HepG2 (cell line): ENCODE results near the gene MYO1E. TPM values are rescaled to one million over a fixed set of nuclear protein-coding genes. Genes with fewer than 3 reads are reported as not detected.

Source experiments
- ATAC-seq: fragments of 200-7000 bp; cut with Tn5 transposase; 3 replicates; pipeline ENCODE4 v1.9.1; 2020; ENCODE audit warnings: mild to moderate bottlenecking, moderate library complexity
- BruUV-seq: library from RNA; stranded (reverse); fragments of 400-500 nt; replicated peaks from 2 replicates; lab custom pipeline; 2021; lab: Mats Ljungman, UMichigan
- CTCF ChIA-PET: fragments of 300-600 bp; formaldehyde crosslinking; extraction: SDS; loops from one replicate; lab custom pipeline; 2021; ENCODE audit warnings: low total read pairs, inconsistent platforms, low intra/inter-chr PET ratio; lab: Yijun Ruan, JAX
- POLR2A ChIA-PET: fragments of 350-600 bp; sonication (Branson Sonifier 250); formaldehyde crosslinking; loops from one replicate; lab custom pipeline; 2020; ENCODE audit warnings: antibody characterized with exemption, inconsistent platforms; lab: Yijun Ruan, JAX
- DNase-seq: peaks from one replicate; pipeline ENCODE4 v3.0.0-alpha.2; 2015; ENCODE audit warnings: low spot score
- FAIRE-seq: peaks from 3 replicates; lab custom pipeline; 2011; peaks lifted over from hg19 to GRCh38; lab: Jason Lieb, UNC
- H2AFZ ChIP-seq: one replicate; pipeline ENCODE4 v1.6.1; 2011; ENCODE audit warnings: low read length, inconsistent platforms
- H3K27ac ChIP-seq: fragments of 300-600 bp; 3 replicates; pipeline ENCODE4 v1.8.0; 2011; ENCODE audit warnings: mixed run types, mild to moderate bottlenecking, mixed read lengths, low read length, inconsistent platforms; ENCODE audit not compliant: insufficient read depth; ENCODE audit errors: extremely low read length
- H3K27me3 ChIP-seq, 2 experiments: fragments of 200-600 bp in 1 of 2; 2 replicates in 1 of 2; 3 replicates in 1 of 2; pipeline versions ENCODE4 v1.6.0 to v1.8.0; 2011; ENCODE audit warnings: low read length in 2 of 2, mild to moderate bottlenecking in 2 of 2, moderate library complexity in 2 of 2, inconsistent platforms in 1 of 2; ENCODE audit not compliant: insufficient read depth in 2 of 2, control insufficient read depth in 1 of 2
- H3K36me3 ChIP-seq, 2 experiments: fragments of 200-600 bp in 1 of 2; replicated peaks in 1 of 2; 2 replicates in 1 of 2; 3 replicates in 1 of 2; pipeline versions ENCODE4 v1.5.1 to v1.8.0; 2011; ENCODE audit warnings: low read length in 2 of 2, inconsistent platforms in 1 of 2; ENCODE audit not compliant: insufficient read depth in 2 of 2, control insufficient read depth in 1 of 2
- H3K4me1 ChIP-seq: 2 replicates; pipeline ENCODE4 v1.5.1; 2012; ENCODE audit warnings: low read length, inconsistent platforms; ENCODE audit not compliant: insufficient read depth
- H3K4me2 ChIP-seq: 2 replicates; pipeline ENCODE4 v1.6.0; 2011; ENCODE audit warnings: low read depth, low read length, inconsistent platforms
- H3K4me3 ChIP-seq, 3 experiments: fragments of 200-600 bp in 1 of 3; sonication (generic), shearing (Covaris generic) in 1 of 3; replicated peaks in 1 of 3; 2 replicates each; pipeline ENCODE4 v1.5.1; 2011 to 2016; ENCODE audit warnings: low read length in 3 of 3, inconsistent platforms in 2 of 3, low read depth in 2 of 3, mild to moderate bottlenecking in 2 of 3, control low read depth in 1 of 3, mixed read lengths in 1 of 3; ENCODE audit not compliant: insufficient read depth in 1 of 3
- H3K79me2 ChIP-seq: one replicate; pipeline ENCODE4 v1.6.1; 2011; ENCODE audit warnings: low read length, inconsistent platforms; ENCODE audit not compliant: insufficient read depth
- H3K9ac ChIP-seq: 2 replicates; pipeline ENCODE4 v1.6.0; 2011; ENCODE audit warnings: mild to moderate bottlenecking, low read depth, low read length, inconsistent platforms; ENCODE audit not compliant: insufficient read depth
- H3K9me3 ChIP-seq: 2 replicates; pipeline ENCODE4 v1.5.1; 2012; ENCODE audit warnings: mild to moderate bottlenecking, low read length
- H4K20me1 ChIP-seq: 2 replicates; pipeline ENCODE4 v1.6.0; 2011; ENCODE audit warnings: inconsistent platforms, mild to moderate bottlenecking, low read length, moderate library complexity; ENCODE audit not compliant: insufficient read depth
- AKAP8 ChIP-seq: sonication (generic); formaldehyde crosslinking; IDR thresholded peaks from 2 replicates; pipeline ENCODE4 v1.5.1; 2020; ENCODE audit warnings: mild to moderate bottlenecking, missing genetic modification reagents
- ETV6 ChIP-seq: sonication (generic); formaldehyde crosslinking; conservative IDR thresholded peaks from 2 replicates; pipeline ENCODE4 v1.4.0; 2020; ENCODE audit warnings: missing genetic modification reagents
- FOXK2 ChIP-seq: fragments of 450-650 bp; IDR thresholded peaks from 2 replicates; pipeline ENCODE4 v1.6.1; 2016
- HNF4G ChIP-seq, 2 experiments: sonication (generic) in 1 of 2; formaldehyde crosslinking in 1 of 2; IDR thresholded peaks; 2 replicates each; pipeline versions ENCODE4 v1.4.0 to v1.6.1; 2011 to 2020; ENCODE audit warnings: borderline replicate concordance in 2 of 2, low read depth in 2 of 2, mild to moderate bottlenecking in 2 of 2, low read length in 1 of 2, missing genetic modification reagents in 1 of 2, moderate library complexity in 1 of 2
- KLF12 ChIP-seq: sonication (generic); formaldehyde crosslinking; IDR thresholded peaks from 2 replicates; pipeline ENCODE4 v1.4.0; 2020; ENCODE audit warnings: missing genetic modification reagents, borderline replicate concordance
- MED8 ChIP-seq: sonication (generic); formaldehyde crosslinking; IDR thresholded peaks from 2 replicates; pipeline ENCODE4 v1.8.1; 2023; ENCODE audit warnings: mild to moderate bottlenecking, missing genetic modification reagents; ENCODE audit not compliant: insufficient replicate concordance
- NCOA1 ChIP-seq: sonication (generic); formaldehyde crosslinking; IDR thresholded peaks from 2 replicates; pipeline ENCODE4 v1.9.0; 2021; ENCODE audit warnings: missing genetic modification reagents
- NFKB2 ChIP-seq: sonication (generic); formaldehyde crosslinking; IDR thresholded peaks from 2 replicates; pipeline ENCODE4 v1.4.0; 2020; ENCODE audit warnings: missing genetic modification reagents, borderline replicate concordance
- REPIN1 ChIP-seq: sonication (generic); formaldehyde crosslinking; IDR thresholded peaks from 2 replicates; pipeline ENCODE4 v1.8.0; 2022; ENCODE audit warnings: missing genetic modification reagents, low read depth, mild to moderate bottlenecking, borderline replicate concordance
- ZNF160 ChIP-seq: sonication (generic); formaldehyde crosslinking; IDR thresholded peaks from 2 replicates; pipeline ENCODE4 v1.8.0; 2022; ENCODE audit warnings: mild to moderate bottlenecking, inconsistent platforms, missing genetic modification reagents
- ZNF558 ChIP-seq: sonication (generic); formaldehyde crosslinking; IDR thresholded peaks from 2 replicates; pipeline ENCODE4 v1.9.0; 2022; ENCODE audit warnings: mild to moderate bottlenecking, missing genetic modification reagents, borderline replicate concordance
- ZNF567 ChIP-seq: sonication (generic); formaldehyde crosslinking; IDR thresholded peaks from 2 replicates; pipeline ENCODE4 v1.8.1; 2023; ENCODE audit warnings: mild to moderate bottlenecking, missing genetic modification reagents, borderline replicate concordance
- ZNF7 ChIP-seq: IDR thresholded peaks from 2 replicates; pipeline ENCODE4 v1.6.1; 2016; ENCODE audit warnings: missing biosample characterization, missing genetic modification reagents
- WGBS: methylation state at CpG from one replicate; pipeline ENCODE4 v1.1.6; 2017; ENCODE audit warnings: low lambda C conversion rate; 5-methylcytosine and 5-hydroxymethylcytosine counted together
- in situ Hi-C: cut with HindIII; loops from 2 replicates; pipeline ENCODE4 v1.10.0; 2017; ENCODE audit warnings: low pct_unique_long_range_greater_than_20kb; ENCODE audit not compliant: extremely low pct_ligation_motif_present
- intact Hi-C: fragments of 100-400 bp; cut with micrococcal nuclease; formaldehyde crosslinking; loops from one replicate; pipeline ENCODE4 v1.10.0; 2022; ENCODE audit not compliant: unreplicated experiment
- polyA plus RNA-seq, 8 experiments: library from polyadenylated mRNA; depleted of rRNA in 3 of 8; stranded (reverse) in 7 of 8; unstranded in 1 of 8; fragments of >200 nt; fragmentation: Illumina TruSeq in 4 of 8; extraction: Trizol in 4 of 8; gene quantifications; 2 replicates each; pipeline versions ENCODE4 v1.2.1 to v1.2.3, GENCODE V29; 2011 to 2016; ENCODE audit warnings: low read depth in 4 of 8, missing spikeins in 1 of 8, mixed read lengths in 1 of 8; ENCODE audit not compliant: insufficient read depth in 1 of 8
- total RNA-seq, 5 experiments: library from RNA; depleted of rRNA; stranded (reverse); fragments of >200 nt; fragmentation: Illumina TruSeq; extraction: Trizol; gene quantifications; 2 replicates each; pipeline ENCODE4 v1.2.3, GENCODE V29; 2016; ENCODE audit warnings: low read depth in 1 of 5
- TF ChIP-seq, protein P1 (sequence below): sonication (generic); formaldehyde crosslinking; conservative IDR thresholded peaks from 2 replicates; pipeline ENCODE4 v1.5.0; 2020; ENCODE audit warnings: missing genetic modification reagents

The MYO1E gene
- total and polyA plus RNA-seq, 2 of the 13 experiments (the other 11 are each of a cell fraction or from before 2014, with no cell fraction given): 15.7 to 25.1 TPM

- intact Hi-C loops: no loop called here
- FAIRE-seq (no peak), DNase-seq (no peak), ATAC-seq (no peak)
- no peaks in the 10 kb centered on the region for H4K20me1 ChIP-seq
- TF ChIP-seq NCOA1 (CRISPR knock-in tag) (no peak), ETV6 (no peak), ZNF160 (no peak), REPIN1 (CRISPR knock-in tag) (no peak), AKAP8 (no peak), NFKB2 (CRISPR knock-in tag) (no peak), KLF12 (no peak), ZNF567 (CRISPR knock-in tag) (no peak), MED8 (CRISPR knock-in tag) (no peak), ZNF7 (CRISPR knock-in tag) (no peak), ZNF558 (CRISPR knock-in tag) (no peak), HNF4G (IDR thresholded peaks at IDR 0.05; ENCODE audit: borderline replicate concordance, low read depth, low read length) (no peak), HNF4G (CRISPR knock-in tag; IDR thresholded peaks at IDR 0.05; ENCODE audit: borderline replicate concordance, low read depth) (no peak), FOXK2 (no peak)
- TF ChIP-seq, protein P1, sequence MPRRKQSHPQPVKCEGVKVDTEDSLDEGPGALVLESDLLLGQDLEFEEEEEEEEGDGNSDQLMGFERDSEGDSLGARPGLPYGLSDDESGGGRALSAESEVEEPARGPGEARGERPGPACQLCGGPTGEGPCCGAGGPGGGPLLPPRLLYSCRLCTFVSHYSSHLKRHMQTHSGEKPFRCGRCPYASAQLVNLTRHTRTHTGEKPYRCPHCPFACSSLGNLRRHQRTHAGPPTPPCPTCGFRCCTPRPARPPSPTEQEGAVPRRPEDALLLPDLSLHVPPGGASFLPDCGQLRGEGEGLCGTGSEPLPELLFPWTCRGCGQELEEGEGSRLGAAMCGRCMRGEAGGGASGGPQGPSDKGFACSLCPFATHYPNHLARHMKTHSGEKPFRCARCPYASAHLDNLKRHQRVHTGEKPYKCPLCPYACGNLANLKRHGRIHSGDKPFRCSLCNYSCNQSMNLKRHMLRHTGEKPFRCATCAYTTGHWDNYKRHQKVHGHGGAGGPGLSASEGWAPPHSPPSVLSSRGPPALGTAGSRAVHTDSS (CRISPR knock-in tag): no peak
- peaks cover 19% of the 10 kb centered on the region for H3K79me2 ChIP-seq
- H2AFZ ChIP-seq: no peak overlapping the region
- WGBS: 70% methylated on average over 7 of the region's 7 CpGs
- peaks cover 0 to 1% of the 10 kb centered on the region in 2 experiments; a peak in 1 of 5 replicates for H3K36me3 ChIP-seq
- POLR2A ChIA-PET: no interaction called here
- no peak overlapping the region for H3K4me2 ChIP-seq
- no TSS peak for BruUV-seq
- CTCF ChIA-PET: no interaction called here
- H3K4me3 ChIP-seq: no peak overlapping the region
- H3K9me3 ChIP-seq: no peaks in the 10 kb centered on the region
- no peak overlapping the region for H3K9ac ChIP-seq
- H3K4me1 ChIP-seq: no peaks in the 10 kb centered on the region
- H3K27ac ChIP-seq: no peak overlapping the region
- in situ Hi-C loops: no loop called here
- no peaks in the 10 kb centered on the region for H3K27me3 ChIP-seq
Measured at GRCh38 chr15:59352683-59353082, 20.0 kb downstream of the MYO1E start.
